Brain microvascular endothelial cell (primary cell): ENCODE results near the gene RNF20.

ENCODE experiments used
- DNase-seq: peaks from one replicate; pipeline ENCODE4 v3.0.0-alpha.2; 2020
- H3K27ac ChIP-seq: fragments of 250-450 bp; sonication (Bioruptor Pico); 2 replicates; pipeline ENCODE4 v1.5.1; 2020; ENCODE audit warnings: mild to moderate bottlenecking, moderate library complexity
- H3K27me3 ChIP-seq: fragments of 250-450 bp; sonication (Bioruptor Pico); replicated peaks from 2 replicates; pipeline ENCODE4 v1.5.1; 2020; ENCODE audit warnings: mild to moderate bottlenecking
- H3K36me3 ChIP-seq: fragments of 250-450 bp; sonication (Bioruptor Pico); replicated peaks from 2 replicates; pipeline ENCODE4 v1.5.1; 2020; ENCODE audit warnings: mild to moderate bottlenecking
- H3K4me3 ChIP-seq: 2 replicates; pipeline ENCODE4 v1.5.1; 2011; ENCODE audit warnings: low read depth, mild to moderate bottlenecking, control low read depth, low read length, moderate library complexity
- CTCF ChIP-seq: IDR thresholded peaks from 2 replicates; pipeline ENCODE4 v1.5.1; 2011; ENCODE audit warnings: low read depth, mild to moderate bottlenecking, moderate library complexity, low read length, control low read depth, inconsistent platforms; ENCODE audit errors: missing control alignments
- in situ Hi-C: cut with HindIII; loops from 2 replicates; pipeline ENCODE4 v1.10.0; 2017; ENCODE audit warnings: low sequenced_read_pairs, low pct_ligation_motif_present

The RNF20 gene

GRCh38 chr9:101495810-101496209 is 37.8 kb upstream of the RNF20 start:
- Histone ChIP-seq H3K4me3 (no peak overlapping the region), H3K27me3 (no peaks in the 10 kb centered on the region), H3K27ac (no peak overlapping the region), H3K36me3 (no peaks in the 10 kb centered on the region)
- no peak for TF ChIP-seq CTCF
- in situ Hi-C loops: no loop called here
- DNase-seq: no peak

GRCh38 chr9:101498323-101498722 is 35.3 kb upstream of the RNF20 start:
- no peak for TF ChIP-seq CTCF
- no peaks in the 10 kb centered on the region for H3K27me3 ChIP-seq
- no peaks in the 10 kb centered on the region for H3K36me3 ChIP-seq
- no peak overlapping the region for H3K4me3 ChIP-seq
- H3K27ac ChIP-seq: no peak overlapping the region
- no peak for DNase-seq
- in situ Hi-C loops: no loop called here

- in situ Hi-C loops: no loop called here
Observed at GRCh38 chr9:101504188-101504587, 29.5 kb upstream of the RNF20 start.

GRCh38 chr9:101508211-101508610 is 25.4 kb upstream of the RNF20 start:
- Histone ChIP-seq H3K36me3 (no peaks in the 10 kb centered on the region), H3K4me3 (no peak overlapping the region), H3K27me3 (no peaks in the 10 kb centered on the region), H3K27ac (no peak overlapping the region)
- TF ChIP-seq CTCF: no peak
- in situ Hi-C loops: no loop called here
- no peak for DNase-seq

More at GRCh38 chr9:101504188-101504587, 29.5 kb upstream of the RNF20 start:
- no peak for TF ChIP-seq CTCF
- H3K36me3 ChIP-seq: no peaks in the 10 kb centered on the region
- H3K27me3 ChIP-seq: no peaks in the 10 kb centered on the region
- no peak overlapping the region for H3K4me3 ChIP-seq
- H3K27ac ChIP-seq: no peak overlapping the region
- DNase-seq: no peak

GRCh38 chr9:101509572-101509971 is 24.1 kb upstream of the RNF20 start:
- Histone ChIP-seq H3K36me3 (no peaks in the 10 kb centered on the region), H3K27ac (no peak overlapping the region), H3K4me3 (no peak overlapping the region), H3K27me3 (no peaks in the 10 kb centered on the region)
- no peak for DNase-seq
- in situ Hi-C loops: no loop called here
- TF ChIP-seq CTCF: no peak

GRCh38 chr9:101510459-101510858 is 23.2 kb upstream of the RNF20 start:
- Histone ChIP-seq H3K27ac (no peak overlapping the region), H3K4me3 (no peak overlapping the region), H3K27me3 (no peaks in the 10 kb centered on the region), H3K36me3 (no peaks in the 10 kb centered on the region)
- in situ Hi-C loops: no loop called here
- DNase-seq: no peak
- no peak for TF ChIP-seq CTCF
